GM18505 (cell line): ENCODE data around the gene PRKACA.

Experiments
- ATAC-seq: cut with Tn5 transposase; IDR thresholded peaks from one replicate; pipeline ENCODE4 v1.9.1; 2021; ENCODE audit not compliant: unreplicated experiment
- POLR2A ChIP-seq: IDR thresholded peaks from 4 replicates; pipeline ENCODE4 v1.6.1; 2011; ENCODE audit warnings: borderline replicate concordance; ENCODE audit not compliant: insufficient read depth, insufficient read length; ENCODE audit errors: extremely low read depth

Gene PRKACA

GRCh38 chr19:14090509-14091080 lies 27.0 kb downstream of the PRKACA start, which contains the start of gene SAMD1:
SAMD1 (minus strand) TSS chr19:14090751.
- peak; percentile 40 for ATAC-seq
- TF ChIP-seq POLR2A: no peak

DNA sequence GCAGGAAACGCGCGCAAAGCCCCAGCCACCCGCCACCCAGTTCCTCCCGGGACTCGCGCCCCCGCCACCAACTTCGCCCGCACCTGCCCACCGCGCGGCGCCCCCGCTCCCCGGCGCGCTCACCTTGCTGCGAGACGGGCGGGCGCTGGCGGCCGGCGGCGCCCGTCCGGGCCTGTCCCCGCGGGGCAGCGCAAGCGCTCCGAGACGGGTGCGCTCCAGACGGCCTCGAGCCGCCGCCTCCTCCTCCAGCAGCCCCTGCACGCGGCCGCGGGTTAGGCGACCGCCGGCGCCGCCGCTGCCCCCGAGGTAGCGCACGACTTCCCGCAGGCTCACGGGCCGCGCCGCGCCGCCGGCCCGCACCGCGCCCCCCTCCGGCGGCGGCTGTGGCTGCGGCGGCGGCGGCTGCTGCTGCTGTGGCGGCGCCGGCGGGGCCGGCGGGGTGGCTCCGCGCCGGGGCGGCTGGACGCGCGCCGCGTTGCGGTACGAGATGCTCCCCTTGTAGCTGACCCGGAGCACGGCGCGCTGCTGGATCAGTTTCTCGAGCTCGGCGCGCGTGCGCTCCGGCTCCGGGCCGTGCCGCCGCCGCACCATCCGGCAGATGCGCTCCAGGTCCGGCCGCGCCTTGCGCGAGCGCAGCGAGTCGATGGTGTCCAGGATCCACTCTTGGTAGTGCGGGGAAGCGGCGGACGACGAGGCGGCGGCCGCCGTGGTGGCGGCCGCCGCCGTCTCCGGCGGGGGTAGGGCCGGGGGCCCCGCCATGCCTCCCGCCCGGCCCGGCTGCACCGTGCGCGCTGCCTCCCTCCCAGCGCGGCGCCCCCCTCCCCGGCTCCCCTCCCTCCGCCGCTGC lies 27.7 kb downstream of the PRKACA start:
- no peak for TF ChIP-seq POLR2A
- no peak for ATAC-seq

DNA sequence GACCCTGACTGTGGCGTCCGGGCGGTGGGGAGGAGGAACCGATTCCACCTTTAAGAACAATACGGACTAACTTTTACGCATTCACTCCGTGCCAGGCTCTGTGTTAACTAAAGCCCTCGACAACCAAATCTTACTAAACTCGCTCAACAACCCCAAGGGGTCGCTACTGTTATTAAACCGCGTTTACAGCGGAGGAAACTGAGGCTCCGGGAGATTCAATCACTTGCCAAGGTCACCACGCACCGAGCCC lies 28.2 kb downstream of the PRKACA start:
- no peak for ATAC-seq
- no peak for TF ChIP-seq POLR2A

DNA sequence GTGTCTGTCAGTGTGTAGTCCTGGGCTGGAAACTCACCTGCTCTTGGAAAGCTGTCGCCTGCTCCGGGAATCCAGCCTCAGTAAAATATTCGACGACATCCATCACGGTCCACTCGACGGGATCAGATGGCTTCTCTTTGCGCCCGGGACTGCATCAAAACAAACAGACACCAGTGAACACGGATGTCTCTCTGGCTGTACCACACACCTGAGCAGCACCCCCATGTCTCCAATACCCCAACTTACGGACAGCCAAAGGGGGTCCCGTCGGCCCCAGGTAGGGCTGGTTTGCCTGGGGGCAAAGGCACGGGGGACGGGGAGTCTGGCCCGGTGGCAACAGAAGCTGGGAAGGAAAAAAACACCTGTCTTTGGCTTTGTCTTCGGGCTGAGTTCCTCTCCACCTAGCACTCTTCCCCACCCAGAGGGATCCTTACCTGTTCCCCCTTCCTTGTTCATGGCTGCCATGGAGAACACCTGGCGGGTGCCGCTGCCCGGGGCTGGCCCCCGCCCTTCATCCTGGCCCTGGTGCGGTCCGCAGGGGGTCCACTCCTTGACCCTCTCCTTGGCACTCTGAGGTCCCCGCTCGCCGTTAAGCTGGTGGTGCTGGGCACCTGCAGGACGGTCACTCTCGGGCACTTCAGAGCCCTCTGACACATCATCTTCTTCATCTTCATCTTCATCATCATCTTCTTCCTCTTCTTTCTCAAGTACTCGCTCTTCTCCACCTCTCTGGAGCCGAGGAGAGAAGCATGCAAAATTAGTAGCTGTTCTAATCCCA lies 28.7 kb downstream of the PRKACA start:
- no peak for TF ChIP-seq POLR2A
- no peak for ATAC-seq

DNA sequence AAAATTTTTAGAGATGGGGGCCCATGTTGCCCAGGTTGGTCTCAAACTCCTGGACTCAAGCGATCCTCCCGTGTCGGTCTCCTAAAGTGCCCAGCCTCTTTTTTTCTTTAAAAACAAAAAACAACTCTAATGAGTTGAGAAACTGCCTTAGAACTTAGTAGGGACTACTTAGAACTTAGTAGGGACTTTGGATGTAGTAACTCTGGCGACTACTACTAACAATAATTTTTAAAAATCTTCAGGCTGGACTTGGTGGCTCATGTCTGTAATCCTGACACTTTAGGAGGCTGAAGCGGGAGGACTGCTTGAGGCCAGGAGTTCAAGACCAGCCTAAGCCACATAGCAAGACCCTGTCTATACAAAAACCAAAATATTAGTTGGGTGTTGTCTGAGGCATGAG lies 31.5 kb downstream of the PRKACA start:
- ATAC-seq: no peak
- no peak for TF ChIP-seq POLR2A

DNA sequence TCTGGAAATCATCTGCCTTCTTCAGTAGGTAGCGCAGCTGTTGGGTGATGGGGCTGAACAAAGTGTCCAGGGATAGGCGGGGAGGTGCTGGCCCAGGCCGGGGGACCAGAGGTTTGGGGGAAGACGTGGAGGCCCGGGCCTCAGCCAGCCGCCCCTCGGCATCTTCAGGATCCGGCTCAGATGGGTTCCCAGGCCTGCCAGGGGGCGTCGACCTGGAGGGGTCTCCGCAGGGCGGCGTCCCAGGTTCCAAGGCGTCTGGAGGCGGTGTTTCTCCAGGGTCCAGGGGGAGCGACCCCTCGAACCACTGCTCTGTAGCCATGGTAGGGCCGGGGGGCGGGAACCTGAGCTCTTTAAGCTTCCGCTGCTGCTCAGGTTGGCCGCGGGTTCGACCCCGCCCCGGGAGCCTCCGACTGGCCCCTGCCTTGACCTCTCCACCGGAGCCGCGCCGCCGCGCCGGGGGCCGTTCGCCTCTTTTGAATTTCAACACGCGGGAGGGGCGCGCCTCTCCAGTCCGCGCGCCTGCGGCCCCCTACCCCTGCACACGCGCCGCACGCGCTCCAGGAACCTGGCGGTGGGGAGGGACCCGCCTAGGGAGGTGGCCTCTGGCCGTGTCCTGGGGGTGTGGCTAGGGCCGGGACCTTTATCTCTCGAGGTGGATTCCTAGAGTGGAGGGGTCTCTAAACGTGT lies 32.1 kb downstream of the PRKACA start, which contains the start of gene C19orf67:
C19orf67 (minus strand) TSS at position 475 of the 687 bp plus-strand sequence; CDS start at position 319, 156 bp downstream.
- no peak for TF ChIP-seq POLR2A
- no peak for ATAC-seq

DNA sequence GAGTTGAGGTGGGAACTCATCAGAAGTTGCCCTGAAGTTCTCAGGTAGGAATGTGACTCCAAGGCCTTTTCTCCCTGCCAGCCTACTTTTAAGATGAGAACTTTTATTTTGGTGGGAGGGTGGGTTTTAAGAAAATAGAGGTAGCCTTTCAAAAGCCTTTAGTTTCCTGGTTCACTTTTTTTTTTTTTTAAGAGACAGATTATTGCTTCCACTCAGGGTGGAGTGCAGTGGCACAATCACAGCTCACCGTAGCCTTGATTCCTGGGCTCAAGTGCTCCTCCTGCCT lies 34.9 kb downstream of the PRKACA start:
- no peak for TF ChIP-seq POLR2A
- no peak for ATAC-seq

GRCh38 chr19:14081797-14082674 lies 35.5 kb downstream of the PRKACA start:
- TF ChIP-seq POLR2A: no peak
- peak; percentile 12 for ATAC-seq

GRCh38 chr19:14080887-14081796 lies 36.4 kb downstream of the PRKACA start:
- peak; percentile 73 for TF ChIP-seq POLR2A
- ATAC-seq: peak; percentile 80

DNA sequence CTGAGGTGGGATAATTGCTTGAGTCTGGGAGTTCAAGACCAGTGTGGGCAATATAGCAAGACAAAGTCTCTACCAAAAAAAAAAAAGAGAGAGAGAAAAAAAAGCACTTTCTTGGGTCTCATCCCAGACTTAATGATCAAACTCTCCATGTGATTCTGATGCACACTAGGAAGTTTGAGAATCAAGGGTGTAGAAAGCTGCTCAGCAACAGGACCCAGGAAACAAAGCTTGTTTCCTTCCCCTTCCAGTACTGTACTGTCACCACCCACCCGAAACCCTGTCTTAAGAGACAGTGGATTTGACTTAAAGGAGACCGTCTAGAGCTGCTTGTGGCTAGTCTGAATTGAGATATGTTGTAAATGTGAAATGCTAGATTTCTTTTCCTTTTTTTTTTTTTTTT lies 39.2 kb downstream of the PRKACA start:
- ATAC-seq: no peak
- no peak for TF ChIP-seq POLR2A

GRCh38 chr19:14073925-14074838 lies 43.4 kb downstream of the PRKACA start:
- TF ChIP-seq POLR2A: no peak
- no peak for ATAC-seq

GRCh38 chr19:14073261-14073924 lies 44.2 kb downstream of the PRKACA start:
- peak; percentile 49 for ATAC-seq

More at GRCh38 chr19:14073261-14073924, 44.2 kb downstream of the PRKACA start:
- TF ChIP-seq POLR2A: peak; percentile 35
